ENCODE results near the gene RPS6KA2. TPM values are rescaled to one million over a fixed set of nuclear protein-coding genes. Genes with fewer than 3 reads are reported as not detected.

Gene RPS6KA2
- total RNA-seq, 2 experiments from 2014 or later, result 1.6 to 1.9 TPM

DNA sequence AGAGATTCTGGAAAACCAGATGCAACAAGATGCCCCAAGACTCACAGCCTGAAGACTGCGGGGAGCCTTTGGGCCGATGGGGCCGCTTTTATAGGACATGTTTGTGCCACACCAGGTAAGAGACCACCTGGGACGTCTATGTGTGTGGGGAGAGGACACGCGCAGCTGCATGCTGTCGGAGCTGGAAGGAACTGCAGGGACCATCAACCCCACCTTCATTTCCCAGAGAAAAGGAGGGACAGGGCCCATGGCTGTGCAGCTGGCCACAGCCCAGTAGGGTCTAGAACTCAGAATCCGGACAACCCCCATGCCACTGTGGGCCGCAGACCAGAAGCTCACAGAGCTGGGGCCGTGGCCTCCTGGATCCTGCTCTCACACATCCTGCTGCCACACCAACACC, 144.0 kb downstream of the RPS6KA2 start:
- Mint-ChIP-seq H3K9me3 (ENCODE audit: insufficient read depth) (peaks cover 10% of the 10 kb centered on the region), H3K4me3 (no peak overlapping the region), H3K27me3 (ENCODE audit: low read depth) (no peaks in the 10 kb centered on the region), H3K4me1 (ENCODE audit: low read depth) (peaks cover 10% of the 10 kb centered on the region), H3K27ac (no peak overlapping the region), H3K36me3 (ENCODE audit: low read depth) (peaks cover 17% of the 10 kb centered on the region)
- ChIA-PET CTCF (no interaction called here), POLR2A (no interaction called here)
- DNase-seq (no peak), ATAC-seq (no peak)

DNA sequence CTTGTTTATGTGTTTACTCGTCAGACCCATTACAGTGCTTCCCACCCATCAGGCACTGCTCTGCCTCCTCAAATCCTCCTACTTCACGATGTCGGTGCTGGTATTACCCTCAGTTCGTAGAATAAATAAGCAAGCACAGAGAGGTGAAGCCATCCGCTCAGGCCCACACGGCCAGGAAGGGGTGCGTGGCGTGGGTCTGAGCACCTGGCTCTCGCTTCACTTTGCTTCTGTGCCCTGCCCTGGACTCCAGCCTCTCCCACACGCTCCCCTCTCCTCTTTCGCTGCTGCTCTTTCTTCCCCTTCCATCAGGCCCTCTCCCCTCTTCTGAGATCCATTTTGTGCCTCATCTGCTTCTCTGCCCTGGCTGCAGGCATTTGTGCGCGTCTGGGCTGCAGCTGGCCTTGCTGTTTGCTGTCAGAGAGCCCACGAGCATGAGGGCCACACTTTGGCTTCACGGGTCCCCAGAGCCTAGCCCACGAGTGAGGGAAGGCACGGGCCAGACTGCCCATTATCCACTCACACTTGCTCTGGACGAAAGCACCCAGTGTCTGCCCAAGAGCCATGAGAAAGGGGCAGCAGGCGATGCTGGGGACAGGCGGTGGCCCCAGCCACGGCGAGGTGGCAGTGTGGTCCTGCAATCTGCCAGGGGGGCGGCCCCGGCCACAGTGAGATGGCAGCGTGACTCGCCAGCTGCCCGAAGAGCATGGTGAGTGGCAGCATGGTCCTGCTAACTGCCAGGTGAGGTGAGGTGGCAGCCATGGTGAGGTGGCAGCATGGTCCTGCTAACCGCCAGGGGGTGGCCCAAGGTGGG, 148.1 kb downstream of the RPS6KA2 start:
- ChIA-PET POLR2A (no interaction called here), CTCF (no interaction called here)
- ATAC-seq (no peak), DNase-seq (no peak)
- no peaks in the 10 kb centered on the region for H3K36me3 Mint-ChIP-seq (ENCODE audit: low read depth)
- H3K9me3 Mint-ChIP-seq (ENCODE audit: insufficient read depth), result no peaks in the 10 kb centered on the region
- no peak overlapping the region for H3K27ac Mint-ChIP-seq
- H3K27me3 Mint-ChIP-seq (ENCODE audit: low read depth), result no peaks in the 10 kb centered on the region
- no peak overlapping the region for H3K4me3 Mint-ChIP-seq
- H3K4me1 Mint-ChIP-seq (ENCODE audit: low read depth), result peaks cover 1% of the 10 kb centered on the region

DNA sequence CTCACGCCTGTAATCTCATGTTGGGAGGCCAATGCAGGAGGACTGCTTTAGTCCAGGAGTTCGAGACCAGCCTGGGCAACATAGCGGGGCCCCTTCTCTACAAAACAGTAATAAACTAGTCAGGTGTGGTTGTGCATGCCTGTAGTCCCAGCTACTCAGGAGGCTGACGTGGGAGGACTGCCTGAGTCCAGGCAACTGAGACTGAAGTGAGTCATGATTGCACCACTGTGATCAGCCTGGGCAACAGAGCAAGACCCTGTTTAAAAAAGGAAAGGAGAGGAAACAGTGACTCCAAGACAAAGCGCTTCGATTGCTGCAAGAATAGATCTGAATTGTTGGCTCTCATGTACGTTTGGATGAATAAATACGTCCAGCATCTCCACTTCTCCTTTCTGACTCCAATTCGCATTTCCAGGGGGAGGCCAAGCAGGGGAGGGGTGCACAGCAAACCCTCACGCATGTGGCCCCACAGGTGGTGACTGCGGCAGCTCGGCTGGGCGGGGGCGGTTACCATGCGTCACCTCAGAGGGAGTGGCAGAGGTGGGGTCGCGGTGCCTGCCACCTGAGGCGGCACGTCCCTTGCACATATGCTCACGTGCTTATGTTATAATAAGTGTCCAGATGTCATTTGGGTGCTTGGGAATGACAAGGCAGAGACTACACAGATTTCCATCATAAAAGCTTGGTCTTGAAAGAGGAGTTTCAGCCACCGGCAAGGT, 149.2 kb downstream of the RPS6KA2 start:
- Mint-ChIP-seq H3K27ac (no peak overlapping the region), H3K4me1 (ENCODE audit: low read depth) (peaks cover 2% of the 10 kb centered on the region), H3K9me3 (ENCODE audit: insufficient read depth) (no peaks in the 10 kb centered on the region), H3K4me3 (no peak overlapping the region), H3K27me3 (ENCODE audit: low read depth) (no peaks in the 10 kb centered on the region), H3K36me3 (ENCODE audit: low read depth) (no peaks in the 10 kb centered on the region)
- DNase-seq (no peak), ATAC-seq (no peak)
- CTCF ChIA-PET, result no interaction called here
- POLR2A ChIA-PET, result no interaction called here

DNA sequence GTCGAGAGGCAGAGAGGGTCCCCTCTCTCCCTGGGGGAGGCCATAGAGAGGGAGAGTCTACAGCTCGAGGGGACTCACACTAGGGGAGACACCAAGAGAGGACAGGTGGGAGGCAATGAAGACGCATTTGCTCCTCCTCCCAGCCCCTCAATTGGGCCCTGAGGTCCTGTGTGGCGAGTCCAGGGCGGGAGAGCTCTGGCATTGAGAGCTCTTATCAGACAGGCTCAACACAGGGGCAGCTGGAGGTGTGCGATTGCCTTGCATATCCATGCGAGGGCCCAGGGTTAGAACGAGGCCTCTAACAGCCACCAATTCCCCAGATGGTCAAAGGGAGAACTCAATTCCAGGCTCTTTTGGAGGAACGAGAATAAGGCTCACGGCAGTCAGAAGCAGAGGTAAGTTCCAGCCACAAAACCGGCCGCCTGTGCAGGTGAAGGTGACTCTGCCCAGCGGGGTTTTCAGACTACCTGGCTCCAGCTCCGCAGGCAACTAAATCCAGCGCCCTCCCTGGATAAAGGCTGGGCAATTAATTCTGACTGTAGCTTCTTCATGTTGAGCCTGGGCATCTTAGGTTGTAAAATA, 150.3 kb downstream of the RPS6KA2 start:
- CTCF ChIA-PET, result no interaction called here
- DNase-seq, result no peak
- POLR2A ChIA-PET, result no interaction called here
- no peak for ATAC-seq
- Mint-ChIP-seq H3K36me3 (ENCODE audit: low read depth) (no peaks in the 10 kb centered on the region), H3K4me3 (no peak overlapping the region), H3K27me3 (ENCODE audit: low read depth) (no peaks in the 10 kb centered on the region), H3K4me1 (ENCODE audit: low read depth) (peaks cover 2% of the 10 kb centered on the region), H3K27ac (no peak overlapping the region), H3K9me3 (ENCODE audit: insufficient read depth) (no peaks in the 10 kb centered on the region)

DNA sequence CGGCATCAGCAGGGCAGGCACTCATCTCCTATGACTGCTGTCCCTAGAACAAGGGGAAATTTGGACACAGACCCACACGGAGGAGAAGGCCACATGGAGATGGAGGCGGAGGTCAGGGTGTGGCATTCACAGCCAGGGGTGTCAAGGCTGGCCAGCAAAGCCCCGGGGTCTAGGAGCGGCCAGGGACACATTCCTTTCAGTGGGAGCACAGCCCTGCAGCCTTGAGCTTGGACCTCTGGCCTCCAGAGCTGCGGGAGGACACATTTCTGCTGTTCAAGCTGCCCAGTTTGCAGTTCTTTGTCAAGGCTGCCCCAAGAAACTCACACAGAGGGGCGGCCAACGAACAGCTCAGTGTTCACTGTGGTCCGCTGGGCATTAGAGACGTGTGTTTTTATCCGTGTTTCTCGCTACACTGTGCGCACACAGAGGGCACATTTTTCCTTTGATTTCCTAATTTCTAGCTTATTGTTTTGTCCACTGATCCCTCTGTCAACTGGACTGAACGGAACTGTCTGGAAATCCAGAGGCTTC, 150.9 kb downstream of the RPS6KA2 start:
- no peak for ATAC-seq
- H3K4me3 Mint-ChIP-seq, result no peak overlapping the region
- CTCF ChIA-PET, result no interaction called here
- no peaks in the 10 kb centered on the region for H3K36me3 Mint-ChIP-seq (ENCODE audit: low read depth)
- no peaks in the 10 kb centered on the region for H3K27me3 Mint-ChIP-seq (ENCODE audit: low read depth)
- H3K4me1 Mint-ChIP-seq (ENCODE audit: low read depth), result peaks cover 2% of the 10 kb centered on the region
- no peaks in the 10 kb centered on the region for H3K9me3 Mint-ChIP-seq (ENCODE audit: insufficient read depth)
- no peak for DNase-seq
- H3K27ac Mint-ChIP-seq, result no peak overlapping the region
- POLR2A ChIA-PET, result no interaction called here

DNA sequence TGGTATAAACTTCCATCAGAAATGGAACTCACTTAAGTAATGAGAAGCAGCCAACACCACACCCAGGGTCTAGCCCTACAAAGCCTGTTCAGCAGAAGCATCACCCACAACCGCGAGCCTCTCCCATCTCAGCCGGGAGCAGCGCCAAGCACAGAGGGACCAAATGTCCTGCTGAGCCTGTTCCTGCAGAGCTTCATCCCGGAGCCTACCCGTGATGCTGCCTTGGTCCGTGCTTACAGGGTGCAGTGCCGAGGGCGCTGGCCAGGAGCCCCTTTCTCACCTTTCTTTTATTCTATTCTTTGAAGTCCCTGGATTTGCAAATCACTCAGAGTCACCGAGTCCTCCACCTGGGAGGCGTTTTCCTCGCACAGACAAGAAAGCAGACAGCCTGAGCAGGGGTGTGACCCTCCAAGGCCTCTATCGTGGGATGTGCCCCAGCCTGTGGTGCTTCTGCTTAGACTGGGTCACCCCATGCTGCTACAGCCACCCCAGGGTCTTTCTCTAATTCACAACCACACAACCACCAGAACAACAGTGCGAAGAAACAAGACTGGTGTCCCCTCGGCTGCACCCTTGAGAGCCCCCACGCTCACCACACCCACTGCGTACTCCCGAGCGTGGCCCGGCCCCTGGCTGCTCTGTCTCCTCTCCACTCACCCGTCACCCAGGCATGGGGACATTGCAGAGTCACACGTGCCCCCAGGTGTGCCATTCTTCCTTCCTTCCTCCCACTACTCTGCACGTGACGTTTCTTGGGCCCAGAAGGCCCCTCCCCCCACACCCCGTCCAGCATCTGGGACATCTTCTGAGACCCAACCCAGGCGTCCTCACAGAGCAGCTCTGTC, 152.1 kb downstream of the RPS6KA2 start:
- CTCF ChIA-PET, result no interaction called here
- no peak overlapping the region for H3K4me3 Mint-ChIP-seq

DNA sequence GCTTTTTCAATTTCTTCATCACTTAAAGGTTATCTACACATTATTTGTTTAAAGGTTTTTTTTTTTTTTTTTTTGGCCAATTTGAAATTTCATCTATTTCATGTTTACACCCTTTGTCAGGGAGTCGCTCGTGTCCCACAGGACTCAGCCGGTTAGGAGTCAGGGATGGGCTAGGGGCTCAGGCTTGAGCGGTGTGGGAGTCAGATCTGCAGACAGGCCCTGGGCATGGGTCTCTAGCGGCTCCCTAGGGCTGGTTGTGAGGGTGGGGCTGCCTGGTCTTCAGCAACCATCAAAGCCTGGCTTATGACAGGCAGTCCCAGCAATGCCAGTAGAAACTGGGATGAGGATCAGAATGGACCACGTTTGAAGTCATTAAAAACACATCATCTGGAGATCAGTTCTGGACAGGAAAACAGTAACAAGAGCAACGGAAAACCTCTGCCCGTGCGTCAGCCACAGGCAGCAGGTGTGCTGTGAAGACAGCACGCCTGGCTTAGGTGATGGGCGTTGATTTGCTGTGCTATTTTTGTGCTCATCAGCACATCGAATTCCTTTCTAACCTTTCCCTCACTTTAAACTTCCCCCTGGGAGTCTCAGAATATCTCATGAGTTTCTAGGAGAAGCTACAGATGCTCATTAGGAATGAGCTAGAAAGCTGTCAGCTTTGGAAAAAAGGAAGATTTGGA, 153.0 kb downstream of the RPS6KA2 start:
- ChIA-PET POLR2A (no interaction called here), CTCF (no interaction called here)
- no peak for ATAC-seq
- H3K9me3 Mint-ChIP-seq (ENCODE audit: insufficient read depth), result no peaks in the 10 kb centered on the region
- H3K27me3 Mint-ChIP-seq (ENCODE audit: low read depth), result no peaks in the 10 kb centered on the region
- H3K4me3 Mint-ChIP-seq, result no peak overlapping the region
- no peak for DNase-seq
- H3K4me1 Mint-ChIP-seq (ENCODE audit: low read depth), result peaks cover 2% of the 10 kb centered on the region
- no peak overlapping the region for H3K27ac Mint-ChIP-seq
- H3K36me3 Mint-ChIP-seq (ENCODE audit: low read depth), result no peaks in the 10 kb centered on the region

More for the DNA sequence above, 152.1 kb downstream of the RPS6KA2 start:
- no peak for DNase-seq
- ATAC-seq, result no peak
- H3K4me1 Mint-ChIP-seq (ENCODE audit: low read depth), result peaks cover 2% of the 10 kb centered on the region
- POLR2A ChIA-PET, result no interaction called here
- H3K27ac Mint-ChIP-seq, result no peak overlapping the region
- no peaks in the 10 kb centered on the region for H3K9me3 Mint-ChIP-seq (ENCODE audit: insufficient read depth)
- H3K36me3 Mint-ChIP-seq (ENCODE audit: low read depth), result no peaks in the 10 kb centered on the region
- H3K27me3 Mint-ChIP-seq (ENCODE audit: low read depth), result no peaks in the 10 kb centered on the region

DNA sequence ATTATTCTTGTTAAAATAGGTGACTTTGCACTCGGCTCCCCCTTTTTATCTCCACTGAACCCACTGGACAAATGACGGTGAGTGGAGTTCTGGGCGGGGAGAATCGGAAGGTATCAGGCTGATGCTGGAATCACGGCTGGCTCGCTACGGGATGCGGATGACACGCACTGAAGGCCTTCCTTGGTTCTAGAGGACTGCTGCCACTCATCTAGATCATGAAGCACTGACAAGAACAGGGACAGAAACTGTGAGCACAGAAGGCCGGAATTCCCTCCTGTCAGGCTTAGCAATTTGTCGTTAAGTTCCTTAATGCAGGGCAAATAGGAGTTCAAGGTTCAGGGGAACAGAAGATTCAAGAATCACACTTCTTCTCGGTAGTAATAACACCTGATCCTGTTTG, 154.4 kb downstream of the RPS6KA2 start:
- DNase-seq (no peak), ATAC-seq (no peak)
- H3K36me3 Mint-ChIP-seq (ENCODE audit: low read depth), result no peaks in the 10 kb centered on the region
- no peak overlapping the region for H3K27ac Mint-ChIP-seq
- CTCF ChIA-PET, result no interaction called here
- H3K4me1 Mint-ChIP-seq (ENCODE audit: low read depth), result peaks cover 2% of the 10 kb centered on the region
- H3K4me3 Mint-ChIP-seq, result no peak overlapping the region
- no peaks in the 10 kb centered on the region for H3K9me3 Mint-ChIP-seq (ENCODE audit: insufficient read depth)
- no peaks in the 10 kb centered on the region for H3K27me3 Mint-ChIP-seq (ENCODE audit: low read depth)
- POLR2A ChIA-PET, result no interaction called here

DNA sequence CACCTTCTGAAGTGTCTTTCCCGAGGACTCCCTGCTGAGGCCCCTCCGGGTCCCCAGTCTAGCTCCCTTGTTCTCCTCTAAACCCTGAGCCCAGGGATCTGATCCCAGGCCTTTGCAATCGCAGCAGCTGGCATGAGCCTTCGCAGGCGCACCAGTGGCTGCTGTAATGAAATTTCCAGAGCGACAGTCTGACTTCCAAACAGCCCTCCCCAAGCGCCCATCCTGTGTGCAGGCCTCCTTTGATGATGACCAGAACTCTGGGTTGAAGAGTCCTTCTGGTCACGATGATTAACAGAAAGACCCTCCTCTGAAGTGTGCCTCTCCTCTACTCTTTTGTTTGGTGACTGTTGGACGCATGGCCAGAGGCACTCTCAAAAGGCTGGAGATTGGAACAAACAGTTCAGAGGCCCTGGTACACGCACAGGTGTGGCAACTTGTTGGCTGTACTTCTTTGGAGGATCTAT, 155.2 kb downstream of the RPS6KA2 start:
- ATAC-seq (no peak), DNase-seq (no peak)
- ChIA-PET CTCF (no interaction called here), POLR2A (no interaction called here)
- Mint-ChIP-seq H3K9me3 (ENCODE audit: insufficient read depth) (no peaks in the 10 kb centered on the region), H3K4me1 (ENCODE audit: low read depth) (peaks cover 2% of the 10 kb centered on the region), H3K4me3 (no peak overlapping the region), H3K27me3 (ENCODE audit: low read depth) (peaks cover under 1% of the 10 kb centered on the region), H3K27ac (no peak overlapping the region), H3K36me3 (ENCODE audit: low read depth) (no peaks in the 10 kb centered on the region)

DNA sequence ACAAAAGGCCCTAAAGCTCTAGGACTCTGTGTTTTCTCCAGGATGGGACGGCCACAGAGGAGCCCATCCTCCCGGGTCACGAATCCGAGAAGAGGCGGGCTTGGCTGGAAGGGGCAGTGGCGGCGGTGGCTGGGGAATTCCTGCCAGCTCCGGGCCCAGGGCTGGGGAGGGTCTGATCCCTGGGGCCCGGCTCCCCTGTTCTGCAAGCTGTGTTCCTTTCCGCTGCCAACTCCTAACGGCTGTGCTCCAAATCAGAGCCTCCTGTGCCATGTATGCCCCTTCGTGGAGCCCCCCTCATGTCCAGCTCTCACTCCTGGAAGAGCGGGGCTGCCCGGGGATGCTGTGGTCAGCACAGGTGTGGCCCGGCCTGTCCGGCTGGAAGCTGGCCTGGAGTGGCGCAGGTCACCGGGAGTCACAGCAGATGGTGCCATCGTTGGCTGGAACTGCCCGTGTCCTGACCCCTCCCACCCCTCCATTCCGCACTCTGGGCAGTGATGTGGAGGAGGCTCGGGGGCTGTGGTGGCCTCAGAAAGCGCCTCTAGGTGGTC, 156.1 kb downstream of the RPS6KA2 start:
- ATAC-seq, result no peak
- Mint-ChIP-seq H3K4me1 (ENCODE audit: low read depth) (peaks cover 2% of the 10 kb centered on the region), H3K9me3 (ENCODE audit: insufficient read depth) (no peaks in the 10 kb centered on the region), H3K36me3 (ENCODE audit: low read depth) (no peaks in the 10 kb centered on the region), H3K27ac (no peak overlapping the region), H3K27me3 (ENCODE audit: low read depth) (peaks cover 3% of the 10 kb centered on the region), H3K4me3 (no peak overlapping the region)
- CTCF ChIA-PET, result no interaction called here
- DNase-seq, result no peak
- POLR2A ChIA-PET, result no interaction called here

Data from activated CD8-positive, alpha-beta T cell treated with anti-CD3 and anti-CD28 coated beads, Interleukin-2, amount 10 ng/mL, durations not matched to agents 7 days and 5 days (primary cell).